SIG-M5 treated with dmso at 0.1 percent for 504 hours (cell line): Measurements from ENCODE around the gene STK33.
"Not testable (repeated sequence)": the region's sequence is repeated elsewhere in the genome, so short reads cannot be mapped to it uniquely, and the experiment has no call there.

Experiments used
- DNase-seq: peaks from one replicate; lab custom pipeline; 2025; ENCODE audit not compliant: unreplicated experiment; lab: John Stamatoyannopoulos, UW

STK33 gene

DNA sequence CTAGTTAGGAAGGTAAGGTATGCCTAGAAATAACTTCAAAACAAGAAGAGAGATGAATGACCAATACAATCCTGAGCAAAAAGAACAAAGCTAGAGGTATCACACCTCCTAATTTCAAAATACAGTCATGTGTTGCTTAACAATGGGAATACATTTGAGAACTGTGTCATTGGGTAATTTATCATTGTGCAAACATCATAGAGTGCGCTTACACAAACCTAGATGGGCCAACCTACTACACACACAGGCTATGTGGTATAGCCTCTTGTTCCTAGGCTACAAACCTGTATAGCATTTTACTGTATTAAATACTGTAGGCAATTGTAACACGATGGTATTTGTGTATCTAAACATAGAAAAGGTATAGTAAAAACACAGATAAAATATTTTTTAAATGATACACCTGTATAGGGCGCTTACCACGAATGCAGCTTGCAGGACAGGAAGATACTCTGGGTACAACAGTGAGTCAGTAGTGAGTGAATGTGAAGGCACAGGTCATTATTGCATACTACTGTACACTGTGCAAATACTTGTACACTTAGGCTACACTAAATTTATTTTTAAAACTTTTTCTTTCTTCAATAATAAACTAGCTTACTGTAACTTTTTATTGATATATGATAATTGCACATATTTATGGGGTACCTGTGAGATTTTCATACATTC is 48.2 kb downstream of the STK33 start:
- peak; percentile 8 for DNase-seq

DNA sequence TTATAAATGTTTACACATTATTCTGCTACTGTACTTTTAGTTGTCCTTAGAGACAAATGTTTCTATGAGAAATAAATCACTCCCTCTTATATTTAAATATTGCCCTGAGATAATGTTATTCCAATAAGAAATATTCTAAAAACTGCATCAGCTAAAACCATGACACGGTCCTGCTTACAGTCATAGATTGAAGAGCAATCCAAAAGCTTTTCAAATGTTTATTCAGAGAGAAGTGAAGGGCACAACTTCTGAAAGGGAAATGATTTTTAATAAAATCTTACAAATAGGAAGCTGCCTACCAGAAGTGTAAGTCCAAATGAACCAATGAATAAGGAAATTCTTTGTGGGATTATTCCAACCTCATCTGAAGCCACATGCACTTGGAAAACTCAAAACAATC is 49.2 kb downstream of the STK33 start:
- DNase-seq: no peak

DNA sequence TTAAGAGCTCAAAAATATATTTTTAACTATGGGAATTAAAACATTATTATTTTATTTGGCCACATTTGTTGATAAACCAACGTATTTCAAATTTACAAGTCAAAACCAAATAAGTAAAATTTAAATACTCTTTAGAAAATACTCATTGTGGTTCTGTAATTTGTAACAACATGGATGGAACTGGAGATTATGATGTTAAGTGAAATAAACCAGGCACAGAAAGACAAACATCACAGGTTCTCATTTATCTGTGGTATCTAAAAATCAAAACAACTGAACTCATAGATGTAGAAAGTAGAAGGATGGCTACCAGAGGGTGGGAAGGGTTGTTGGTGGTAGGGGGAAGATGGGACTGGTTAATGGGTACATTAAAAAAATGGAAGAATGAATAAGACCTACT is 50.8 kb downstream of the STK33 start:
- no peak for DNase-seq

DNA sequence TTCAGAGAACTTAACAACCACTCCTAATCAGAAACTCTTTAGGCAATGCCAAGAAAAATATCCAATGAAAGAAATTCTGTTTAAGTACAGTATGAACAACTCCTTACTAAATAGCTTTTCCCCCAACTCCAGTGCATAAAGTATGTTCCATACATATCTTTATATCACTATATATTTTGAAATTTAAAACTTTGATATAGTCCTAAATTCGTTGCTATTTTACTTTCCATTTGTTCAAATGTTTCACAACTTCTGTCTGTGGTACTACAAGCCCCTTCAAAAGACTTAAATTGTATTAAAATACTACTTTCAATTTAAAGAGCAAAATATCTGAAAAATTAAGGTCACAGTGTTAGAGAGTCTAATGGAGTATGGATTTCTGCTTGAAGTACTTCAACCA is 52.6 kb downstream of the STK33 start:
- no peak for DNase-seq

GRCh38 chr11:8533332-8533731 is 60.7 kb downstream of the STK33 start:
- DNase-seq: no peak

DNA sequence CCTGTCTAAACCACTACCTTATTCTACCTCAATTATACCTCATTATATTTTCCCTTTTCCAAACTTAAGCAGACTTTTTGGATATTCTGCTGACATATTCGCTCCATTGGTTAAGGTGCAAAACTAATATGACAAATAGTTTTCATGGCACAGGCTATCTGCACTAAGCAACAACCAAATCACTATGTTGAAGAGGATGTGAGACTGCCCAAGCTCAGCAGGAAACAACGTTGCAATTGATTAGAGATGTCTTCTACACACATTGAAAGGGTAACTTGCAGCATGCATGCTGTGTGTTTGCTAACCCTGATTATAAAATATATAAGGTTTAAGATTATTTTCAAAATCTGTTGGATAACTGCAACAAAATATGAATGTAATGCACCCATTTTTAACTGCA is 61.6 kb downstream of the STK33 start:
- DNase-seq: no peak

GRCh38 chr11:8531982-8532381 is 62.0 kb downstream of the STK33 start:
- DNase-seq: no peak

DNA sequence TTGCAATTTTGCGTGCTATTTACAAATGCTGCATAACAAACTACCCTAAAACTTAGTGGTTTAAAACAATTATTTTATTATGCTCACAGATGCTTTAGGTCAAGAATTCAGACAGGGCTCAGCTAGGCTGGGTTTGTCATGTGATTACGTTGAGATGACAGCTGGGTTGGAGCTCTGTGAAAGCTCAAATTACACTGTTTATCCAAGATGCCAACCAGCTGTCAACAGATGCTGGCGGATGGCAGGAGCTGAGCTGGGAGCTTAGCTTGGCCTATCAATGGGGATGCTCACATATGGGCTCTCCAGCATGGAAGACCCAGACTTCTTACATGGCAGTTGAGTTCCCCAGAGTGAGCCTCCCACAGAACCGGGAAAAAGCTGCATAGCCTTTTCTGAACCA is 62.7 kb downstream of the STK33 start:
- DNase-seq: no peak

GRCh38 chr11:8527939-8528338 is 66.1 kb downstream of the STK33 start:
- DNase-seq: no peak

- no peak for DNase-seq
These were observed 70.6 kb downstream of the STK33 start for GRCh38 chr11:8523396-8523795.

GRCh38 chr11:8512547-8512946 is 81.5 kb downstream of the STK33 start:
- no peak for DNase-seq

- DNase-seq: peak; percentile 4
These were observed 90.1 kb downstream of the STK33 start for GRCh38 chr11:8503910-8504364.

DNA sequence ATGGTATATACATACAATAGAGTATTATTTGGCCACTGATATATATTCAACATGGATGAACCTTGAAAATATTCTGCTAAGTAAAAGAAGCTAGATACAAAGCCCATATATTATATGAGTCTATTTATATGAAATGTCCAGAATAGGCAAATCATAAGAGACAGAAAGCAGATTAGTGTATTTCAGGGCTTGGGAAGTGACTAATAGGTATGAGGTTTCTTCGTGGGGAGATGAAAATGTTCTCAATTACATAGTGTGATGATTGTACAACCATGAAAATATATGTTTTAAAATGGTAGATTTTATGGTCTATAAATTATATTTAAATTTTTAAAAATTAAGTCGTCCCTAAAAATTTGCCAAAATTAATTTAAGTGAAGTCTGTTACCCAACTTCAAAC is 92.2 kb downstream of the STK33 start:
- no peak for DNase-seq

GRCh38 chr11:8488395-8488794 is 105.6 kb downstream of the STK33 start:
- DNase-seq: no peak

DNA sequence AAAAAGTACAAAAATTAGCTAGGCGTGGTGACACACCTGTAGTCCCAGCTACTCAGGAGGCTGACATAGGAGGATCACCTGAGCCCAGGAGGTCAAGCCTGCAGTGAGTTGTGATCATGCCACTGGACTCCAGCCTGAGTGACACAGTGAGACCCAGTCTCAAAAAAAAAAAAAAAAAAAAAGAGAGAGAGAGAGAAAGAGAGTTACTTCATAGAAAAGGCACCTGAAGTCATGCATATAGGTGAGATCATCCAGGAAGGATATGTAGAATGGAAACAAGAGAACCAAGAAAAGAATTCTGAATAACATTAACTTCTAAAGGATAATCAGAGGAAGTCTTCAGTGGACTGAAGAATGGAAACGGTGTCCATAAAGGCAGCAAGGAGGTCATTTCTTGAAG is 106.8 kb downstream of the STK33 start:
- DNase-seq: no peak

DNA sequence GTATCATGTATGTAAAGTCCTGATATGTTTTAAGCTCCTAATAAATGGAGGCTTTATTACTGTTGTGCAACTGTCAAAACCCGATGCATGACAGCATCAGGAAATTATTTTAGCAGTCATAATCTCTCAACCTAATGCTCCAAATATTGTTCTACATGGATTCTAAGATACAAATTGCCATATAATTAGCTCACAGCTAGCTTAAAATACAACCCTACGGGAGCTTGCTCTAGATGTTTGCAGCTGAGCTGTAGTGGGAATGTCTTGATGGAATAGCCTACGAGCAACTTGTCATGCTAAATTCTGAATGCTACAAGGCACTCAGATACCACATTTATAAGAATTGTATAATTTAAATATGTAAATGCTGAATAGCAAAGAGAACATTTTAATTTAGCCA is 109.8 kb downstream of the STK33 start:
- DNase-seq: no peak

DNA sequence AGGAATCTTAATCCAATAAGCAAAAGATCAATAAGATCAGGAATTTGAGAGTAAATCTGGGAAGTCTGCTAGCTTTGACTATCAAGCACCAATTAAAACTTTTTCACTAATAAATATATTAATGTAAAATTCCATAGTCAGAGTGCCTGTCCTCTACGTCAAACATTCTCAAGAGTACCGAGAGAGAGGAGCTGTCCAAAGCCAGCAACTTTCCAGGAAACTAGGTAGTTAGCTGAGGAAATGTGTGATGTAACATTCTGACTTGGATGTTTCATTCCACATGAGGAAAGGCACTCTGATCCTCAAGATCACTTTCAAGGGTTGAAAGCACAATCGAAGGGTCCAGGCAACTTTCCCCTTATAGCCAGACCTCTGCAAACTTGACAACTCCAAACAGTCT is 113.2 kb downstream of the STK33 start:
- no peak for DNase-seq

DNA sequence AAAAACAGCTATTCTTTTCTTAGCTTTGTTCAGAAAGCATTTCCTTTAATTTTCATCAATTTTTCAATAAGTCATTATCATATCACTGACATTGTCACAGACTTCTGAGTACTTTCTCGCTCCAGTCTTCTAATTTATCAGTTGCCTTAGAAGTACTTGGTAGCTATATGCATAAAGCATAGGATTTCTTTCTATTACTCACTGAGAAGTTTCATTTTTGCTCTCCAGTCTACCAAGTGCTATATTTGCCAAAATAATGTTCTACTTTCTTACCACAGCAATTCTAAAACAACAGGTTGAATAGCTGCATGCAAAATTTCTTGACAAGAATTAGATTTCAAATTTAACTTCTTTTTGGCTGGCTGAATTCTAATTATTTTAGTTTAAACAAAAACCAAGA is 116.3 kb downstream of the STK33 start:
- DNase-seq: no peak

DNA sequence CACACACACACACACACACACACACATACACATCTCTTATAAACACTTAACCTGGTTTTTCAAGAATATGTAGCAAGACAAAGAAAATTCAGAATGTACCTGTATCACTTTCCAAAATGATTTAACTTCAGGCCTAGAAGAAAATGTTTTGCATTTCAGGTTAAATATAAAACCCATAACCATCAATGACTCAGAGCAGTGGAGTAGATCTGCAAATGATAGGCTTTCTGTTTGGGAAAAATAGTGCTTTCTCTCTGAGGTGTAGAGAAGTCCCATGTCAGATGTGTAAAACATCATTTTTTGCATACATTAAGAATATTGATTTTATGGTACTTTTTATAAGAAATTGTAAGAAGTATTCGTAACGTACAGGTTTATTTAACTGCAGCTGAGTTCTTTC is 116.9 kb downstream of the STK33 start:
- no peak for DNase-seq

DNA sequence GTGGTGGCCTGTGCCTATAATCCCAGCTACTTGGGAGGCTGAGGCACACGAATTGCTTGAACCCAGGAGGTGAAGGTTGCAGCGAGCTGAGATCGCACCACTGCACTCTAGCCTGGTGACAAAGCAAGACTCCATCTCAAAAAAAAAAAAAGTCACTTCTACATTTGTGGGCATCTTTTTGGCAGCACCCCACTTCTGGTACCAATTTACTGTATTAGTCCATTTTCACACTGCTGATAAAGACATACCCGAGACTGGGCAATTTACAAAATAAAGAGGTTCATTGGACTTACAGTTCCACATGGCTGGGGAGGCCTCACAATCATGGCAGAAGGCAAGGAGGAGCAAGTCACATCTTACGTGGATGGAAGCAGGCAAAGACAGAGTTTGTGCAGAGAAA is 126.2 kb downstream of the STK33 start:
- DNase-seq: not testable (repeated sequence)

DNA sequence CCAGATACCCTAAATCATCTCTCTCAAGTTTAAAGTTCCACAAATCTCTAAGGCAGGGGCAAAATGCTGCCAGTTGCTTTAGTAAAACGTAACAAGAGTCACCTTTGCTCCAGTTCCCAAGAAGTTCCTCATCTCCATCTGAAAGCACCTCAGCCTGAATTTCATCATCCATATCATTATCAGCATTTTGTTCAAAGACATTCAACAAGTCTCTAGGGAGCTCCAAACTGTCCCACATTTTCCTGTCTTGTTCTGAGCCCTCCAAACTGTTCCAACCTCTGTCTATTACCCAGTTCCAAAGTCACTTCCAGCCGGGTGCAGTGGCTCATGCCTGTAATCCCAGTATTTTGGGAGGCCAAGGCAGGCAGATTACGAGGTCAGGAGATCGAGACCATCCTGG is 126.7 kb downstream of the STK33 start:
- not testable (repeated sequence) for DNase-seq

GRCh38 chr11:8466884-8467283 is 127.1 kb downstream of the STK33 start:
- not testable (repeated sequence) for DNase-seq

DNA sequence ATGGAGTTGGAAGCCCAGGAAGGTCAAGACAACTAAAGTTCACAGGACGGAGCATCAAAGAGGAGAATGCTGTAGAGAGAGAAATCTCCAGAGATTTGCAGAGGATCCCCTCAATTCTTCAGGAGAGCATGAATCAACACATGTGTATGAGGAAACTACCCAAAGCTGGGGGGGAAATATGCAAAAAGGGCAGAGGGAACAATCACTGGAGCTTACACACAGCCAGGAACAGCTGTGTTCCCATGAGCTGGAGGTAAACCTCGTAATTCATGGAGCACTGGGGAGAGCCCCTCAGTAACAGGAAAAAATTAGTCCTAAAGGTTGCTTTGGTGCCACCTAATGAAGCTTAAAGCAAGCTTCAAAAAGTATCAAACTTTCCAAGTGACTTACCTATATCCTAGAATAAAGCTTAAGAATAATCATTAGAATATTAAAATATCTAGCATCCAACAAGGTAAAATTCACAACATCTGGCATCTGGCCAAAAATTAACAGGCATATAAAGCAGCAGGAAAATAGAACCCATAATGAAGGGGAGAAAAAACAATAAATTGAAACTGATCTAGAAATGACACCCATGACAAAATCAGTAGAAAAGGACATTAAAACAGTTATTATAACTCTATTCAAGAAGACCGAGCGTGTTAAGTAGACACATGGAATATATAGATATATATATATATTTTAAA is 134.2 kb downstream of the STK33 start:
- DNase-seq: no peak
